DOHH2 (cell line): ENCODE results near the gene OSBPL8.
A peak's percentile ranks its signal among the peaks of the same experiment; 100 is the strongest.

ENCODE experiments used
- H3F3A ChIP-seq: fragments of 200-600 bp; sonication (generic), shearing (Covaris generic); 2 replicates; pipeline ENCODE4 v1.6.0; 2016; ENCODE audit warnings: antibody characterized with exemption, mild to moderate bottlenecking; ENCODE audit not compliant: control insufficient read depth, insufficient read depth
- H3K27ac ChIP-seq: fragments of 200-600 bp; sonication (generic); 2 replicates; pipeline ENCODE4 v1.5.1; 2014; ENCODE audit warnings: low read depth, mild to moderate bottlenecking, low read length, moderate library complexity
- H3K27me3 ChIP-seq: fragments of 200-600 bp; sonication (generic); 2 replicates; pipeline ENCODE4 v1.6.1; 2014; ENCODE audit warnings: mild to moderate bottlenecking, low read length, mixed read lengths; ENCODE audit not compliant: control insufficient read depth
- H3K36me3 ChIP-seq: fragments of 200-600 bp; sonication (generic); 2 replicates; pipeline ENCODE4 v1.6.1; 2014; ENCODE audit warnings: mild to moderate bottlenecking, low read length, moderate library complexity, mixed read lengths; ENCODE audit not compliant: control insufficient read depth
- H3K4me1 ChIP-seq: fragments of 200-600 bp; sonication (generic); 2 replicates; pipeline ENCODE4 v1.6.1; 2014; ENCODE audit warnings: mild to moderate bottlenecking, low read length, mixed read lengths; ENCODE audit not compliant: control insufficient read depth
- H3K4me2 ChIP-seq: fragments of 200-600 bp; sonication (generic); 2 replicates; pipeline ENCODE4 v1.6.0; 2014; ENCODE audit warnings: mild to moderate bottlenecking, low read length, moderate library complexity
- H3K4me3 ChIP-seq: fragments of 200-600 bp; sonication (generic); 2 replicates; pipeline ENCODE4 v1.5.1; 2014; ENCODE audit warnings: mild to moderate bottlenecking, low read length, mixed read lengths
- H3K79me2 ChIP-seq: fragments of 200-600 bp; sonication (generic); 2 replicates; pipeline ENCODE4 v1.6.1; 2014; ENCODE audit warnings: mild to moderate bottlenecking, low read length, mixed read lengths; ENCODE audit not compliant: control insufficient read depth
- H3K9me2 ChIP-seq: fragments of 200-600 bp; sonication (generic); replicated peaks from 2 replicates; pipeline ENCODE4 v1.6.1; 2014; ENCODE audit warnings: mild to moderate bottlenecking, low read length, mixed read lengths; ENCODE audit not compliant: control insufficient read depth
- H3K9me3 ChIP-seq: fragments of 200-600 bp; sonication (generic); 2 replicates; pipeline ENCODE4 v1.6.1; 2014; ENCODE audit warnings: antibody characterized with exemption, low read length, mixed read lengths; ENCODE audit not compliant: control insufficient read depth, insufficient read depth
- H4K20me1 ChIP-seq: fragments of 200-600 bp; sonication (generic); 2 replicates; pipeline ENCODE4 v1.6.0; 2014; ENCODE audit warnings: low read depth, mild to moderate bottlenecking, antibody characterized with exemption, low read length, moderate library complexity; ENCODE audit not compliant: control insufficient read depth, insufficient read depth
- EZH2phosphoT487 ChIP-seq: fragments of 200-600 bp; sonication (generic); IDR thresholded peaks from 2 replicates; pipeline ENCODE4 v1.6.1; 2017; ENCODE audit warnings: borderline replicate concordance, mild to moderate bottlenecking, antibody characterized with exemption, low read length, moderate library complexity, mixed read lengths
- TF ChIP-seq, protein P1 (sequence below): fragments of 200-600 bp; sonication (generic); IDR thresholded peaks from one replicate; pipeline ENCODE4 v1.5.1; 2014; ENCODE audit warnings: antibody characterized with exemption, mild to moderate bottlenecking, low read depth, low read length; ENCODE audit not compliant: poor library complexity, severe bottlenecking

Gene OSBPL8

DNA sequence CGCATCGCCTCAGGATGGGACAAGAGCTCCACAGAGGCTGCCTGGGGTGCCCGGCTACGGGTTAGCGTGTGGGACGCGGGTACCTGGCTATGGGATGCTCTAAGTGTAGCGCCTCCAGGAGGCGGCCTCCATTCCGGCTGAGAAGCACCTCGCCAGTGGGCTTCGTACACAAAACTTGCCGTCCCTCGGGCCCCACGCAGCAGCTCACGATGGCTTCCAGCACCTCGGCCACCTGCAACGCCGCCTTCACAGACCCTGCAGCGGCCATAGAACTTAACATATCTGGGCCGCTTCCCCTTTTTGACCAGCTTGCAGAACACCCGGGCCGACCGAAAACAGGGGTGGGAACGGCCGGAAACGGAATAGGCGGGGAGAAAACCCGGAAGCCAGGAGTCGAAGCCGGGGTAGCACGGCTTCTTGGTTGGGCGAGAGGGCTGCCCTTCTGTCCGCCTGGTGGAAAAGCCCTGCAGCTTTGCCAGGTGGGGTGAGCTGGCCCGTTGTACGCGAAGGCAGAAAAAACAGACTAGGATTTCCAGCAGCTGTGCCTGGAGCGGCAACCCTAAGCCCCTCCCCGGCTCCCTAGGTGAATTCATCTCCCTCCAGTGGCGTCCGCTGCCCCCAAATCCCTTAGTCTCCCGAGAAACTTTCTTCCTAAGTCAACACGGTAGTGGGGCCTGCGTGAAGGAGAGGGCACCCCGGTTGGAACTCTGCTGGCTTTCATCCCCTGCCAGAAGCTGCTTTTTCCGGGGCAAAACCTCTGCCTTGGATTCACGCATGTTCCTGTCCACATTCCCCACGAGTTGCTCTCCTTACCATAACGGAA lies 211.3 kb downstream of the OSBPL8 start, which contains the start of gene BBS10:
BBS10 (minus strand) TSS at position 337 of the 823 bp plus-strand sequence; CDS start at position 280, 57 bp downstream.
- H3K9me3 ChIP-seq = no peaks in the 10 kb centered on the region
- no peaks in the 10 kb centered on the region; the same call in 1 of the 2 replicates for H3F3A ChIP-seq
- H3K4me1 ChIP-seq = peaks cover 19% of the 10 kb centered on the region
- H3K36me3 ChIP-seq = peaks cover 5% of the 10 kb centered on the region; the same call in 1 of the 2 replicates
- TF ChIP-seq, protein P1, sequence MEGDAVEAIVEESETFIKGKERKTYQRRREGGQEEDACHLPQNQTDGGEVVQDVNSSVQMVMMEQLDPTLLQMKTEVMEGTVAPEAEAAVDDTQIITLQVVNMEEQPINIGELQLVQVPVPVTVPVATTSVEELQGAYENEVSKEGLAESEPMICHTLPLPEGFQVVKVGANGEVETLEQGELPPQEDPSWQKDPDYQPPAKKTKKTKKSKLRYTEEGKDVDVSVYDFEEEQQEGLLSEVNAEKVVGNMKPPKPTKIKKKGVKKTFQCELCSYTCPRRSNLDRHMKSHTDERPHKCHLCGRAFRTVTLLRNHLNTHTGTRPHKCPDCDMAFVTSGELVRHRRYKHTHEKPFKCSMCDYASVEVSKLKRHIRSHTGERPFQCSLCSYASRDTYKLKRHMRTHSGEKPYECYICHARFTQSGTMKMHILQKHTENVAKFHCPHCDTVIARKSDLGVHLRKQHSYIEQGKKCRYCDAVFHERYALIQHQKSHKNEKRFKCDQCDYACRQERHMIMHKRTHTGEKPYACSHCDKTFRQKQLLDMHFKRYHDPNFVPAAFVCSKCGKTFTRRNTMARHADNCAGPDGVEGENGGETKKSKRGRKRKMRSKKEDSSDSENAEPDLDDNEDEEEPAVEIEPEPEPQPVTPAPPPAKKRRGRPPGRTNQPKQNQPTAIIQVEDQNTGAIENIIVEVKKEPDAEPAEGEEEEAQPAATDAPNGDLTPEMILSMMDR = peak; percentile 54
- TF ChIP-seq EZH2phosphoT487 = no peak
- H3K27me3 ChIP-seq = no peaks in the 10 kb centered on the region
- H3K4me2 ChIP-seq = peak within 1 kb of the TSS; percentile 85
- no peaks in the 10 kb centered on the region for H3K9me2 ChIP-seq
- H3K27ac ChIP-seq = peak within 1 kb of the TSS; percentile 60
- peaks cover 14% of the 10 kb centered on the region for H3K79me2 ChIP-seq
- peak within 1 kb of the TSS; percentile 83 for H3K4me3 ChIP-seq
- no peaks in the 10 kb centered on the region for H4K20me1 ChIP-seq

DNA sequence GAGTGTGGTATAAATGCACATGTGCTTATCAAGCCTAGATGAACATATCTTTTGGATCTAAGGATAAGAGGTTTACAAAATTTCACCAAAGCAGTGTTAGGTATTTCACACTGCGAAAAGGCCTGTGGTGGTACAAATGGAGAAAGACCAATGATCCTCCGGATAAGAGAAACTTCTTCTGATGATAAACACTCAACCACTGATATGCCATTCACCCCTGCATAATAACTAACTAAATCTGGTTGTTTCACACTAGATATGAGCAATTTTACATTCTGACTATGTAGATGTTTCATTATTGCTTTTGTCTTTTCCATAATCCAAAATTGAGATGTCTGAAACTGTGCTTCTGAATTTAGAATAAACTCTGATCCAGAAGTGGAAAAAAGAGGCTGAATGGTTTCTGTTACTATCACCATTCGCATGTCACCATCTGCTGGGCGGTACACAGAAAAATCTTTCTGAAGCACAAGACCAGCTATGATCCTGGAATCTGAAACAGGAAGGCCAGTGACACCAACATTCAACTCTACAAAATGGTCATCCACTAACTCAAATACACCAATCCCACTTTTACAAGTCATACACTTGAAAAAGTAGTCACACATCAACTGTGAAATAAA lies 212.7 kb downstream of the OSBPL8 start:
- Histone ChIP-seq H3K27me3 (no peaks in the 10 kb centered on the region), H3K27ac (no peak overlapping the region)

DNA sequence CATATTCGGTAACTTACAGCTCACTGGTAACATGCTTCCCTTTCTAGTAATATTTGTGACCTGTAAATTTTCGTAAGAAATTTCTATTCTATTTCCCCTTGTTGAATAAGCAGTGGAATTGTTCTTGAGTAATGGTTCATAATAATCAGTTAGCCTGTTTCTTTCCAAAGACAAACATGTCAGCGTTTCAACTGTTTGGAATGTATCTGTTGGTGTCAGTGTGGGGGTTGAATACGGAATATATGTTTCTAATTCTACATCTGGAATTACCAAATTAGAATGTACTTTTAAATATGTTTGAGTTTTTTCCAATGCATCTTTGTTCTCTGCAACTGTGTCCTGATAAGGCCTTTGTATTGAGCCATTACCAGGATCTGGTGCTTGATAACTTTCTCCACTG lies 213.3 kb downstream of the OSBPL8 start:
- peaks cover 14% of the 10 kb centered on the region for H3K79me2 ChIP-seq
- H3K4me3 ChIP-seq = no peak overlapping the region
- H3K27ac ChIP-seq = no peak overlapping the region
- no peaks in the 10 kb centered on the region for H3K9me3 ChIP-seq
- no peaks in the 10 kb centered on the region for H3K27me3 ChIP-seq
- H4K20me1 ChIP-seq = no peaks in the 10 kb centered on the region
- H3K4me2 ChIP-seq = no peak overlapping the region
- peaks cover 19% of the 10 kb centered on the region for H3K4me1 ChIP-seq
- H3F3A ChIP-seq = no peaks in the 10 kb centered on the region; the same call in 1 of the 2 replicates
- H3K9me2 ChIP-seq = no peaks in the 10 kb centered on the region
- TF ChIP-seq EZH2phosphoT487 = no peak
- H3K36me3 ChIP-seq = peaks cover 5% of the 10 kb centered on the region; the same call in 1 of the 2 replicates

More for the DNA sequence above, 212.7 kb downstream of the OSBPL8 start:
- Histone ChIP-seq H3K9me2 (no peaks in the 10 kb centered on the region), H3K4me3 (peak overlapping the region; percentile 83), H4K20me1 (no peaks in the 10 kb centered on the region), H3K79me2 (peaks cover 14% of the 10 kb centered on the region), H3F3A (no peaks in the 10 kb centered on the region; the same call in 1 of the 2 replicates), H3K36me3 (peaks cover 5% of the 10 kb centered on the region; the same call in 1 of the 2 replicates), H3K4me1 (peaks cover 19% of the 10 kb centered on the region), H3K4me2 (peak overlapping the region; percentile 85), H3K9me3 (no peaks in the 10 kb centered on the region)
- TF ChIP-seq EZH2phosphoT487 = no peak
- TF ChIP-seq, protein P1 = peak; percentile 44
